ENCODE data around the gene CCL24. TPM values are rescaled to one million over a fixed set of nuclear protein-coding genes. Genes with fewer than 3 reads are reported as not detected.

The CCL24 gene, protein sequence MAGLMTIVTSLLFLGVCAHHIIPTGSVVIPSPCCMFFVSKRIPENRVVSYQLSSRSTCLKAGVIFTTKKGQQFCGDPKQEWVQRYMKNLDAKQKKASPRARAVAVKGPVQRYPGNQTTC
- not detected in 2 replicates for total RNA-seq

DNA sequence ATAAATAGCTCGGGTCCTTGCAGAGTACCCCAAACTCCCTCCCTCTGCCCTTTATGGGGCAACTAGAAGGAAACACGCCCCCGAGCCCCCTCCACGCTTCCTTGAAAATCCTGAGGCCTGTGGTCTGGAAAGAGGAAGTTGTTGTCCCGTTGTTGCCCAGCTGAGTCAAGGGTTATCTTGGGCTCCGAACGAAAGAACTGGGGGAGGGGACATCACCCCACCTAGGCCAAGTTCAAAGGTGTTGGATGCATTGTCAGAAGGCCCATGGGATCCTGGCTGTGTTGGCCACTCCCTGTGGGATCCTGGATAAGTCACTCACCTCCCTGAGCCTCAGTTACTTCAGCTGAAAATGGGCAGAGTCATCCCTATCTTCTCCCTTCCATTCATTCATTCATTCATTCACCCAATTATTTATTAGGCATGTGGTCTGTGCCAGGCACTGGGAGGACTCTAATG is at the start of gene CCL24:
TSS of gene CCL24 (minus strand) at position 26 of the 456 bp plus-strand sequence. CDS start 91 bp downstream, outside the sequence.

DNA sequence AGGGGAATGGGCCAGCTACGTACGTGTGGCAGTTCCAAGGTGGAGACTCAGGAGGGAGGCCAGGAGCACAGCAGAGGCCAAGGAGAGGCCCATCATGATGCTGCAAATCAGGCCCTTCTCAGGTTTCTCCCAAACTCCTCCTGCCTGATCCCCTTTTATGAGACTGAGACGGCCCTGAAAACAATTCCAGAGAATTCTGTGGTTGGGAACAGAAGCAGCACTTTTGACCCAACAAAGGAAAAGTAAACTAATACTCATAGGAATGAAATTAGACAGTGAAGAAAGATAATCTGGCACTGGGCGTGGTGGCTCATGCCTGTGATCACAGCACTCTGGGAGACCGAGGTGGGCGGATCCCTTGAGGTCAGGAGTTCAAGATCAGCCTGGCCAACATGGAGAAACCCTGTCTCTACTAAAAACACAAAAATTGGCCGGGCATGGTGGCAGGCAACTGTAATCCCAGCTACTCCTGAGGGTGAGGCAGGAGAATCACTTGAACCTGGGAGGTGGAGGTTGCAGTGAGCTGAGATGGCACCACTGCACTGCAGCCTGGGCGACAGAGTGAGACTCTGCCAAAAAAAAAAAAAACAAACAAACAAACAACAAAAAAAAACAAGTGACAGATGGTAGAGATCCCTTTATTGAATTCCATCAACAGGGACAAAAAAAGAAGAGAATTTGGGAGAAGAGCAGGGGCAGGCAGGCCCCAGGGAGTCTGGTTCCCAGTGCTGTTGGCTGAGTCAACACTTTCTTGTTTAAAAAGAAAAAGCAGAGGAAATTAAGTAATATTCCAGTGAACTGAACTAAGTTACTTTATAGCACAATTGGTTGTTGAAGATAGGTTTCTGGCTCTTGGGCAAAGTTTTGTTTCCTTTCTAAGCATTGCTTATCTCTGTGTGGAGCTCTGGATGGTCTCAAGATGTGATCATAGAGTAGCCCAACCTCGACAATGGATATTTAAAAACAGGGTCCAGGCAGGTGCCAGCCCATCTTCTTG is 41.2 kb downstream of the CCL24 start, which contains the start of gene CCL26:
TSS of gene CCL26 (minus strand) at position 131 of the 997 bp plus-strand sequence. CDS start at position 96, 35 bp downstream.

Other genes with a start within 250 kb of the CCL24 start
- gene HIP1, start 74.9 kb downstream of the CCL24 start, total RNA-seq: 13.3 and 21.1 TPM in 2 replicates
- not detected in 2 replicates for gene CCL26, start 41.6 kb downstream of the CCL24 start, total RNA-seq
- 8.8 and 11.0 TPM in 2 replicates for gene RHBDD2, start 65.2 kb upstream of the CCL24 start, total RNA-seq
- 51.3 and 65.5 TPM in 2 replicates for gene POR, start 101.3 kb upstream of the CCL24 start, total RNA-seq
- gene TMEM120A, start 180.8 kb upstream of the CCL24 start, total RNA-seq: 27.2 and 31.8 TPM in 2 replicates
- 30.5 and 68.1 TPM in 2 replicates for gene STYXL1, start 234.2 kb upstream of the CCL24 start, total RNA-seq
- gene MDH2, start 234.3 kb upstream of the CCL24 start, total RNA-seq: 26.7 and 47.1 TPM in 2 replicates